NCI-H345 treated with DMSO at 0.1 percent for 48 hours (cell line): Measurements from ENCODE around the gene UBE2R2.
A peak's percentile ranks its signal among the peaks of the same experiment; 100 is the strongest.
"Not testable (repeated sequence)": the region's sequence is repeated elsewhere in the genome, so short reads cannot be mapped to it uniquely, and the experiment has no call there.

Experiments
- DNase-seq: peaks from one replicate; lab custom pipeline; 2025; ENCODE audit not compliant: unreplicated experiment; lab: John Stamatoyannopoulos, UW

Gene UBE2R2

DNA sequence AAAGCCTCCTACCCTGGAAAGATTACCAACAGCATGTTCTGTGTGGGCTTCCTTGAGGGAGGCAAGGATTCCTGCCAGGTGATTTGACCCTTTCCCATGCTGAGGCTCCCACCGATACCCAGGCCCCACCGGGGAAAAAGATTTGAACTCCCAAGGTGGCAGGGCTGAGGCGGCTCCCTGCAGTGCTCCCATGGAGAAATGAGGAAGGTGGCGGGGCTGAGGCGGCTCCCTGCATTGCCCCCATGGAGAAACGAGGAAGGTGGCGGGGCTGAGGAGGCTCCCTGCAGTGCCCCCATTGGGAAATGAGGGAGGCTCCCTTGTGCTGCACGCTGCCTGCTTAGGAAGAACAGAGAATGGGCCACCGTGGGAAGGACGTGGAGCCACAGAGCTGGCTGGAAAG lies 18.4 kb upstream of the UBE2R2 start:
- DNase-seq, result no peak

DNA sequence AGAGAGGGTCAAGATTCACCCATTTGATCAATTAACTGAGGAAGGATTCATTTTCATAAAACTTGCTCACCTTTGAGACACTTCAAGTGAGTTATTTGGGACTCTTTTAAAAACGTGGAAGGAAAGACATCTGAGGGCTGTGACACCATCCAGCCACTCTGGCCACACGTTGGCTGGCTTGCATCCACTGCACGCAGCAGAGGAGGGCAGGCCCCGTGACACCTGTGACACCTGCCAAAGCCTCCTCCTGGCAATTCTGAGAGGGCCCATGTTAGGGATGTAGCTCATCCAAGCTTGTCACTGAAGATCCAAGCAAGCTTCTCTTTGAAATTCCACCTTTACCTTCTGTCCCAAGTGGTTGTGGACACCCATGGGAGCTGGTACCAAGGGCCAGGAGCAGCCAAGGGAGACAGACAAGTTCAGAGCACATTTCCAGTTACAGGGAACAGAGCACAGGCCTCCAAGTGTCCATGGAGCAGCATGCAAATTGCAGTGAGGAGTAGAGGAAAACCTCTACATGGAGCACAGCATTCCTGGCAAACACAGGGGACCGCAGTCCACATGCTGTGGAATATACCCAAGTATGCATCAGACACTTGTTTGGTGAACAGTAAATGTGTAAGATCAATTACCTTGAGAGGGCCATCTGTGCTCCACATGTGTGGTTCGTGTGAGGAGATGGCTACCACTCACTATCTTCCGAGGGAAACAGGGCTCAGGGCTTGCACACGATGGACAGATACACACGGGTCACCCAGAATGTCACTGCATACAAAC lies 16.8 kb upstream of the UBE2R2 start:
- DNase-seq, result no peak

DNA sequence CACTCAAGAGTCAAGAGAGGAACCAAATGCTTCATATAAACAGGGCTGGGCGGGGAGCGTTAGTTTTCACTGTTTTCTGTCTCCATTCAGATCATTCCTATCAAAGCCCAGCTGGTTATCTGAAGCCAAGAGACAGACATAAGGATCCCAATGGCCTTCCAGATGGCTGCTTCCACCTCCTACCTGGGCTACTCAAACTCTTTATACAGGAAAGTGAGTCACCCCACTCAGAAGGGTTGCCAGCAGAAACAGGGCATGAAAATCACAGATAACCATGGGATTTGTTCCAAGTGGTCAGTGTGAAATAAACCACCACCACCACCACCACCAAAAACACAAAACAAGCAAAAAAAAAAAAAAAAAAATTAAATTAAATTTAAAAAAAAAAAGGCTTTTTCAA lies 16.1 kb upstream of the UBE2R2 start:
- DNase-seq, result no peak

DNA sequence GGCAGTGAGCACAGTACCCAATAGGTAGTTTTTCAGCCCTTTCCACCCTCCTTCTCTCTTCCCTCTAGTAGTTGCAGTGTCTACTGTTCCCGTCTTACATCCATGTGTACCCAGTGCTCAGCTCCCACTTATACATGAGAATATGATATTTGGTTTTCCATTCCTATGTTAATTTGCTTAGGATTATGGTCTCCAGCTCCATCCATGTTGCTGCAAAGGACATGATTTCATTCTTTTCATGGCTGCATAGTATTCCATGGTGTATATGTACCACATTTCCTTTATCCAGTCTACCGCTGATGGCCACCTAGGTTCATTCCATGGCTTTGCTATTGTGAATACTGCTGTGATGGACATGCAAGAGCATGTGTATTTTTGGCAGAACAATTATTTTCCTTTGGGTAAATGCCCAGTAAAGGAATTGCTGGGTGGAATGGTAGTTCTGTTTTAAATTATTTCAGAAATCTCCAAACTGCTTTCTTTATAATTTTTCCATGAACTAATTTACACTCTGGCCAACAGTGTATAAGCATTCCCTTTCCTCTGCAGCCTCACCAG lies 14.9 kb upstream of the UBE2R2 start:
- DNase-seq, result not testable (repeated sequence)

DNA sequence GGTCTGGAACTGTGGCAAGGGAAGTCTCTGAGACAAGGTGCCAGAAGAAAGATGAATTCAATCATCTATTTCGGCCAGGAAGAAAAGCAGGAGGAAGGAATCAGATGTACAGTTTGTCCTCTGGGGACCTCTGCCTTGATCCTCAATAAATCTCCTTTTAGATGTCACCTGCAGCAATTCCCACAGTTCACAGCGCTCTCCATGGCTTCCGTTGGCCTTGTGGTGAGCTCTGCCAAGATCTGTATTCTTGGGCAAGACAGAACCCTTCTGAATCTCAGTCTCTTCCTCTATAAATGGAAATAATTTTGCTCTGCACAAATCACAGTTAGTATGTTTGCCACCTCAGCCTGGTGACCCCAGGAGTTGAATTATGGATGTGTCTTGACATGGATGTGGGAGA lies 12.8 kb upstream of the UBE2R2 start:
- DNase-seq, result not testable (repeated sequence)

DNA sequence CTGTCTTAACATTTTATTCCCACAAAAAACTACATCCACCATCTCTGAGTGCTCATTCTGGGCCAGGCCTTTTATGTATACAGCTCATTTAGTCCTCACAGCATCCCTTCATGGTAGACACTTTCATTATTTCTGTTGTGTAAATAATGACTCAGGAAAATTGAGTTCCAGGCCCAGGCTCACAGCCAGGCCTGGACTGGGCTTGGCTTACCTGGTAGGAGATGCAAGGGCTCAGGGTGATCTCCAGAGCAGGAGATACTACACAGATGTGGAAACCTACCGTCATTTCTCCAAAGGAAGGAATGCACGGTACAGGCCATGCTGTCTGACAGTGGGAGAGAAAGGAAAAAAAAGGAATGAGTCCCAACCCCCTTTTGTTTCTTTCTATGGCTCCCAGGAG lies 9.8 kb upstream of the UBE2R2 start:
- DNase-seq, result peak; percentile 19

DNA sequence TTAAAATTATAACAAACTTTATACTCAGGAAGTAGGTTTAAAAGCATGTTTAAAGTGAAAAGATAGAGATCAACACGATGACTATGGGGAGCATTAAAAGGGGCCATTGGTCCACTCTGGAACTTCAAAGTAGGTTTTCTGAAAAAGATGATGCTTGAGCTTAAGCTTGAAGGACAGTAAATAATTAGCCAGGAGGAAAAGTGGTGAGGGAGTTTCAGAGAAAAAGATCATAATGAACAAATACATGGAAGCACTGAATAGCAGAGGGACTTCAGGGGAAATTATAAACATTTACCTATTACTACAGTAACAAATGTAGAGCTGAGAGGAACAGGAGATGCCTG lies 8.0 kb upstream of the UBE2R2 start:
- not testable (repeated sequence) for DNase-seq

DNA sequence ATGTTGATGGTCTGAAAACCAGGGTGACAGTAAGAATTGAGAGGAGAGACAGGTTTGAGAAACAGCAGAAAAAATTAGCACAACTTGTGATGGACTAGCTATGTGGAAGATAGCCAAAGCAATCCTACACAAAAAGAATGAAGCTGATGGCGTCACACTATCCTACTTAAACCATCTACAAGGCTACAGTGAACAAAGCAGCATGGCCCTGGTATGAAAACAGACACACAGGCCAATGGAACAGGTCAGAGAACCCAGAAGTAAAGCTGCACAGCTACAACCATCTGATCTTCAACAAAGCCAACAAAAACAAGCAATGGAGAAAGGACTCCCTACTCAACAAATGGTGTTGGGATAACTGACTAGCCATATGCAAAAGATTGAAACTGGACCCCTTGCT lies 7.5 kb upstream of the UBE2R2 start:
- DNase-seq, result no peak

DNA sequence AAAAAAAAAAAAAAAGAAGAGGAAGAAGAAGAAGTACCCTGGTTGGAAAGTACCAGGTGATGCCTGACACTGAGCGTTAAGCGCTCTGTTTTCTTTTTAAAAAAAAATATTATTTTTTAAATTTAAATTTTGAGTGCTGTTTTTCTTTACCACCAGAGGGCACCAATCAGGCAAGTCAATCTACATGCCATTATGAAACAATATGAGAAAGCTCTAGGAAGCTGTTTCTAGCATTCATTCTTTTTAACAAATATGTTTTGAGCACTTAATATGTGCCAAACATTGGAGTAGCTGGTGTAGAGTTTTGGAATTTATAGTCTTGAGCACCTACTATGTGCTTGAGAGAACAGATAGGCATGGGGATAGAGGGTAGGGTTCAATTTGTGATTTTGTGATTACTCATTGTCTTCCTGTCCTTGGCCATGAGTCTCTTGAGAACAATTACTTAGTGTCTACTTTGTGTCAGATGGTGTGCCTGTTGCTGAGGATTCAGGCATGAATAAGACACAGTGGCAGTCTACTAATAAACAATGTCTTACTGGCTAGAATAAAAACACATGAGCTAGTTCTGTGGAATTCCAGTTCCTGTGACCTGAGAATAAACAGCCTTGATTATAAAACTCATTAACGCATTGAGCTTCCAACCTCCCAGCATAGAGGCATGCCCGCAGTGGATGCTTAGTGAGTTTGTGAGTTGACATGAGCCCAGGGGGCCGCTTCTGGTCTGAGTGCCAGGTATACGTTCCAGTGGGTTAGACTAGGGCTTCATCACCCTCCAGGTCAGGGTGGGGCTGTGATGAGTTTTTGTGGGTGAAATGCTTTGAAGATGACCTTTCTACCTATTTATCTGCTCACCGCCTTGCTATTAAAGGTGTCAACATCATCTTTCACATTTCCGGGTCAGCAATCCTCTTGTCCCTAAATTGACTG lies 3.0 kb upstream of the UBE2R2 start:
- peak; percentile 33 for DNase-seq

DNA sequence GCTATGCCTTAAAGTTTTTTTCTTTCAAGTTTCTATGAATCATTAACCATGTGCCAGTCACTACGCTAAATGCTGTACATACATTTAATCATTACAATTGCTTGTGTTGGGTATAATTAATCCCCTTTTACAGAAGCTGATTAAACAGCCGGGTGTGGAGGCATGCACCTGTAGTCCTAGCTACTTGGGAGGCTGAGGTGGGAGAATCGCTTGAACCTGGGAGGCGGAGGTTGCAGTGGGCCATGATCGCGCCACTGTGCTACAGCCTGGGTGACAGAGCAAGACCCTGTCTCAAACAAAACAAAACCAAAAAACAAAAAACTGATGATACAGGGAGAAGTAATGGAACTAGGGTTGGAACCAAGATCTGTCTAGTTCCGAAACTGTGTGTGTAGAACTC lies 1.2 kb upstream of the UBE2R2 start:
- no peak for DNase-seq

DNA sequence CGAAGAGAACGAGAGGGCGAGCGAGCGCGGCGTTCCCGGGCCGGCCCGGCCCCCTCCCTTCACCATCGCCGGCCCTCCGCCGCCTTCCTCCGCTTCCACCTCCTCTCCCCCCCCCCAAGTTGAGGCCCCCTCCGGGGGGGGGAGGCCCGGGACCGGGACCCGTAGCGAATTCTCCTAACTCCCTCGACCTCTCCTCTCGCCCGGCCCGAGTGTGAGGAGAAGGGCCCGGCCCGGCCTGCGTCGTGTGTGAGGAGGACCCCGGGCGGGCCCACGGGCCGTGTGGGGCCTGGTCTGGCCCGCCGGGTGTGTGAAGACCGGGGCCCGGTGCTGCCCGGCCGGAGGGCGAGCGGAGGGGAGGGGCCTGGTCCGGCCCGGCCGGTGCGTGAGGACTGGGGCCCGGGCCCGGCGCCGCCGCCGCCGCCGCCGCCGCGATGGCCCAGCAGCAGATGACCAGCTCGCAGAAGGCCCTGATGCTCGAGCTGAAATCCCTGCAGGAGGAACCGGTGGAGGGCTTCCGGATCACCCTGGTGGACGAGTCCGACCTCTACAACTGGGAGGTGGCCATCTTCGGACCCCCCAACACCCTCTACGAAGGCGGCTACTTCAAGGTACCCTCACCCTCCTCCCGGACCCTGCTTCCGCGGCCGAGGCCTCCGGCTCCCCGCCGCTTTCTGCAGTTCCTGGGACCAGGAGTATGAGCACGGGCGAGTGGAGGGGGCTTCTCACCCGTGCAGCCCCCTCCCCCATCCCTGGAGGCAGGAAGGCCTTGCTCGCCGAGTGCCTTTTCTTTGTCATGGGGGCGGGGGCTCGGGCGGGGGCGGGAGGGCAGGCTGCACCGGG lies 587 bp downstream of the UBE2R2 start:
- no peak for DNase-seq

DNA sequence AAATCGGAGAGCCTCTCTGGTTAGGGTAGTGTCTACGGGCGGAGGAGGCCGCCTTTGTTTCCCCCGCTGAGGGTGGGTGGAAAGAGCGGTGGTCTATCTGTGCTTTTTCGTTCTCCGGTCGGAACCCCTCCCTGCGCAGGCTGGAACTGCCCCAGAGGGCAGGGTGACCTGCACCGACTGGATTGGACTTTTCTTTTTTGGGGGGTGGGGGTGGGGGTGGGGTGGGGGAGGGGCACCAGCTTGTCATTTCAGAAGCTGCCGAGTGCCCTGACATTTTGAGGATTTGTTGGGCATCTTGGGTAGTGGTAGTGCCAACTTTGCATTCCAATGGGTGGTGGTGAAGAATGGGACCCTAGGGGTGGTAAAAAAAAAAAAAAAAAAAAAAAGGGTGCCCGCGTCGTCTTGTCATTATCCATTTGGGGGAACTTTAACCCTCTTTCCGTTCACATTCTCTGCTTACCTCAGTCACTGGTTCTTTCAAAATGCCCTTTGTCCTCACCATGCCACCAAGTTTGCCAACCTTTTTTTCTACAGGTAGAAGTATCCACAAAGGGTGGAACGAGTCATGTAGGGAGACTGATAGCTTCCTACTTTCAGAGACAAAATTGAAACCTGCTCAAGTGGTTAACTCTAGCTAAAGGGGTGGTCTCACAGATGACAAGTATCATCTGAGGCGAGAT lies 1.3 kb downstream of the UBE2R2 start:
- DNase-seq, result no peak

DNA sequence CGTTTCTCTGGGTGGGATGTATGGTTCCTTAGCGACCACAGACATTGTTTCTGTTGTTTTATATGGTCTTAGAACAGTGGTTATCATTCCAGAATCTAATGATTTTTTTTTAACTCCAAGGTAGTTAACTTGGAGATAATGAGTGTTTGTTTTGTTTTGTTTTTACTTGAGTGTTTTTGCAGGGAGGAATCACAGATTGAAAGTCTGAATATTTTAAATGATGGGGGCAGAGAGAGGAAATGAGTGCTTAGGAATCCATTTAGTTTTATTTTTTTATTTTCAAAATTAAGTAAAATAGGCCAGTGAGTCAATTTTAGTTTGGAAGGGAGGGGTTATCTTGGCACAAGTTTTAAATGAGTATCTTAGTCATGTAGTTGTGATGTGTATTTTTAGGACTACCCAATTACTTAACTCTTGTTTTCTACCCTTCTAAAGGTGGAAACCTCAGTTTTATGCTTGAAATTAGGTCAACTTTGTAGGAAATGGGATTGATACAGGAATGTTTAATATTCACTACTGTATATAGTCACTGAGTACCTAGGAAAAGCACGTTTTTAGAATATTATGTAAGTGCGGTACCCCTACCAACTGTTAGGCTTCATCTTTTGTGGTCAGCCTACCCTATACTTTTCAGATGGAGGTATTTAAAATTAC lies 2.0 kb downstream of the UBE2R2 start:
- DNase-seq, result no peak

DNA sequence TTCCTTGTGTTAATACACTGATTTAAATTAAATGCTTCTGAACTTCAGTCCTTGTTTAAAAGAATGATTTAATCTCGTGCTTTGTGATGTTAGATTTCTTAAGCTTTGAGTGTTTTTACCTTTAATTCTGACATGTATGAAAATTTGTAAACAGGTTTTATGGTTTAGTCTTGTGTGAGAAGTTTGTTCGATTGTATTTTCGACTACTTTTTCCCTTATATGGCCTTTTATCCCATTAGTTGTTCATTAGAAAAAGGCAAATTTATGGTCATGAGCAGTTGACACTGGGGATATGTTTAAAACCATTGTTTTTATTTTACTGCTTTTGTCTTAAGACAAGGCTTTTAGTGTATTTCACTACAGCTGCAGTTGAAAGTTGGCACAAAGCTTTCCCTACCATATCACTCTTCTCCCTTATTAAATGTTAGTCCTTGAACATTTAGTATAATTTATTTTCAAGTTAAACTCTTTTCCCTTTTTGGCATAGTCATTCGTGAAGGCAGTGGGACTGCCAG lies 3.3 kb downstream of the UBE2R2 start:
- DNase-seq, result no peak

DNA sequence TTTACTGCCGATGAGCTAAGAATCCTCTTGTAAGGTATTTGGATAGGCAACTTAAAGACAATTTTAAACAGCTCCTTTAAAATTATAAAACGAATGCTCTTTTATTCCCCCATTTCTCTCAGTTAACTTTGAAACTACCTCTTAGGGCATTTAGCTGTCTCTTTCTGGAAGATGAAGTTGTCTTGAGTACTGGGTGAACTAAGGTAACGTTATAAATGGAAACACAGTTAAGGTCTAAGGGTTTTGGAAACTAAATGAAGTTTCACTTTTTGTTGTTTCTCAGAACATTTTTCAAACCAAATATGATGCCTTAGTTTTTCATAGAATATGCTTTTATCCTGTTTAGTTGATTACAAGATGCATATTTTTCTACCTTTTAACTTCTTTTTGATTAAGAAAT lies 6.8 kb downstream of the UBE2R2 start:
- no peak for DNase-seq

DNA sequence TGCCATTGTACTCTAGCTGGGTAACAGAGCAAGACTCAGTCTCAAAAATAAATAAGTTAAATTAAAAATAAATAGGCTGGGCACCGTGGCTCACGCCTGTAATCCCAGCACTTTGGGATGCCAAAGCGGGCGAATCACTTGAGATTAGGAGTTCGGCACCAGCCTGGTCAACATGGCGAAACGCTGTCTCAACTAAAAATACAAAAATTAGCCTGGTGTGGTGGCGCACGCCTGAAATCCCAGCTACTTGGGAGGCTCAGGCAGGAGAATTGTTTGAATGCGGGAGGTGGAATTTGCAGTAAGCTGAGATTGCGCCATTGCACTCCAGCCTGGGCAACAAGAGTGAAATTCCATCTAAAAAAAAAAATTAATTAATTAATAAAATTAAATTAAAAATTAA lies 10.3 kb downstream of the UBE2R2 start:
- not testable (repeated sequence) for DNase-seq

DNA sequence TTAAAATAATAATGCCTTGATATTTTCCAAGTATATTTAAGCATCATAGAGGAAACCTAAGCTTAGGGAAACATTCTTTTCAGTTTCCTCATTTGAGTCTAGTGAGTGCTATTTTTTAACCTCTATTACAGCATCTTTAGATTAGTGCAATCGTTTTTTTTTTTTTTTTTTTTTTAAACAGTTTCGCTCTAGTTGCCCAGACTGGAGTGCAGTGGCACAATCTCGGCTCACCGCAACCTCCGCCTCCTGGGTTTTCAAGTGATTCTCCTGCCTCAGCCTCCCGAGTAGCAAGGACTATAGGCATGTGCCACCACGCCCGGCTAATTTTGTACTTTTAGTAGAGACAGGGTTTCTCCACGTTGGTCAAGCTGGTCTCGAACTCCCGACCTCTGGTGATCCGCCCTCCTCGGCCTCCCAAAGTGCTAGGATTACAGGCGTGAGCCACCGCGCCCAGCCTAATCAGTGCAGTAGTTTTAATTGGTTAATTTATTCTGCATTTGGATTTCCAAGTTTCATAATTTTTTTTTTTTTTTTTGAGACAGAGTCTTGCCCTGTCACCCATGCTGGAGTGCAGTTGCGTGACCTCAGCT lies 12.8 kb downstream of the UBE2R2 start:
- DNase-seq, result not testable (repeated sequence)

DNA sequence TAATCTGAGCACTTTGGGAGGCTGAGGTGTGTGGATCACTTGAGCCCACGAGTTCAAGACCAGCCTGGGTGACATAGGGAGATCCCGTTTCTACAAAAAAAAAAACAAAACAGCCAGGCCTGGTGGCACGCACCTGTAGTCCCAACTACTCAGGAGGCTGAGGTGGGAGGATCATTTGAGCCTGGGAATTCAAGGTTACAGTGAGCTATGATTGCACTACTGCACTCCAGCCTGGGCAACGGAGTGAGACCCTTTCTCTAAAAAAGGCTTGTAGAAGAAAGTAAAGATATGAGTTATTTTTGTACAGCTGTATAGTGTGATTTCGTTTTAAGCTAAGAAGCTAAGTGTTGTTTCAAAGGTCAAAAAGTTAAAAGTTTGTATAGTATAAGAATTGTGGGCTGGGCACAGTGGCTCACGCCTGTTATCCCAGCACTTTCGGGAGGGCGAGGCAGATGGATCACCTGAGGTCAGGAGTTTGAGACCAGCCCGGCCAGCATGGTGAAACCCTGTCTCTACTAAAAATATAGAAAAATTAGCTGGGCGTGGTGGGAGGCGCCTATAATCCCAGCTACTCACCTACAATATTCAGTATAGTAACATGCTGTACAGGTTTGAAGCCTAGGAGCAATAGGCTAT lies 18.8 kb downstream of the UBE2R2 start:
- DNase-seq, result no peak

DNA sequence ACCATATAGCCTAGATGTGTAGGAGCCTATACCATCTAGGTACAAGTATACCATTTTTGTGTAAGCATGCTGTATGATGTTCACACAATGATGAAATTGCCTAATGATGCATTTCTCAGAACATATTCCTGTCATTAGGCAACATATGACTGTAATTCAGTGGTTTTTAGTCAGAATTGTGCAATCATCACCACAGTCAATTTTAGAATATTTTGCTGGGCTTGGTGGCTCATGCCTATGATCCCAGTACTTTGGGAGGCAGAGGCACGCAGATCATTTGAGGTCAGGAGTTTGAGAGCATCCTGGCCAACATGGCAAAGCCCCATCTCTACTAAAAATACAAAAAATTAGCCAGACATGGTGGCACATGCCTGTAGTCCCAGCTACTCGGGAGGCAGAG lies 19.3 kb downstream of the UBE2R2 start:
- not testable (repeated sequence) for DNase-seq
